HG03342 (cell line): ENCODE results near the gene MBNL1.
"Not testable (repeated sequence)": the region's sequence is repeated elsewhere in the genome, so short reads cannot be mapped to it uniquely, and the experiment has no call there.

ENCODE experiments used
- ATAC-seq: cut with Tn5 transposase; IDR thresholded peaks from one replicate; pipeline ENCODE4 v1.9.1; 2021; ENCODE audit warnings: mild to moderate bottlenecking, moderate library complexity; ENCODE audit not compliant: unreplicated experiment

Gene MBNL1

DNA sequence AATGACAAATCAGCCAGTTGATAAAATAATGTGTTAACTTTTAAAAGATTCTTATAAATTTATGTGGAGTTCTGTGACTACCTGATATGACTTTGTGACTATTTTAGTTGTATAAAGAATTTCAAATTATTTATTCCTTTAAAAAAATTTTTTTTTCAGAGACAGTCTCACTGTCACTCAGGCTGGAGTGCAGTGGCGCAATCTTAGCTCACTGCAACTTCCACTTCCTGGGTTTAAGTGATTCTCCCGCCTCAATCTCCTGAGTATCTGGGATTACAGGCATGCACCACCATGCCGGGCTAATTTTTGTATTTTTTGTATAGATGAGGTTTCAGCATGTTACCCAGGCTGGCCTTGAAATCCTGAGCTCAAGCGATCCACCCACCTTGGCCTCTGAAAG, 48.5 kb downstream of the MBNL1 start:
- ATAC-seq: no peak

DNA sequence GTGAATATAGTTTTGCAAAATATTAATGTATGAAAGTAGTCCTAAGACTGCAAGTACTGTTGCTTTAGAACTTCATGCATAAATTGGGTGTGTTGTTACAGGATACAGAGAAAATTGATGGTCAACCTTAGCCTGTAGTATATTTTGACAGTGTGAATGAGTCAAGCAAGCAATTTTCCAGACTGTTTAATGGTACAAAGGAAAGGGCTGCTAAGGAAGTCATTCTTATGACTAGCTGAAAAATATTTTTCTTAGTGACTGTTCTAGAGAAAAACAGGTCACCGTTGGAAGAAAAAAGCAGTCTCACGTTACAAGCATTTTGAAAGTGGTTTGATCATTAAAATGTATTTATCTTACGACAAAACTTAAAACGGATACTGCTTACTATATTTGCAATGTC, 49.2 kb downstream of the MBNL1 start:
- no peak for ATAC-seq

DNA sequence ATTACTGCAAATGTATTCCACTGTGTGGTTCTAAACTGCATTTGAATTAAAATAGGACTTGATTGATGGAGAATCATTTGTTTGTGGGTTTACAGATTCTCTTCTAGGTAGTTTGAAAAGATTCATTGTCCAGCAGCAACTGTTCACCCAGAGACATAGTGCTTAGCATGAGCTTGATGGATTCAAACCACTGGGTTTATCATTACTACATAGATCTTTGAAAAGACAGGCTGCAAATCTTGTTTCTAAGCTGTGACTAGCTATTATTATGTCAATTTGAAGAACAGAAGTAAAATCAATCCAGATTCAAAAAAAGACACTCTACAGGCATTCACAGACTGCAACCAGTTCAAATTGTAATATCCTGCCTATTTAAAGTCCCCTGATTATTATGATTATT, 49.8 kb downstream of the MBNL1 start:
- ATAC-seq: no peak

DNA sequence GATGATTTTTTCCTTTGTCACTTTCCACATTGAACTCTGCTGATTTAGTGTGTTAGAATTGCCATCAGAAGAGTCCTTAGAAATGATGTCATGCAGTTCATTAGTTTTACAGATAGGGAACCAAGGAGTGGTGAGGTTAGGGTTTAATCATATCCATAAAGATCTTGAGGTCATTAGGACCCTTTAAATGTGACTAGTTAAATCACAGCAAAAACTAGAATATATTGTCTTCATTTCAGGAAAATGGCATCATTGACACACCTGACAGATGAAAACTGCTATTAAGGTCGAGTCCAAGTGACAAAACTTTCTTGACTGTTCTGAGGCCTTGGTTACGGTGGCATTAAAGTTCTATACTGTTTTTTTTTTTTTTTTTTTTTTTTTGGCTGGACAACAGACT, 50.5 kb downstream of the MBNL1 start:
- ATAC-seq: no peak

DNA sequence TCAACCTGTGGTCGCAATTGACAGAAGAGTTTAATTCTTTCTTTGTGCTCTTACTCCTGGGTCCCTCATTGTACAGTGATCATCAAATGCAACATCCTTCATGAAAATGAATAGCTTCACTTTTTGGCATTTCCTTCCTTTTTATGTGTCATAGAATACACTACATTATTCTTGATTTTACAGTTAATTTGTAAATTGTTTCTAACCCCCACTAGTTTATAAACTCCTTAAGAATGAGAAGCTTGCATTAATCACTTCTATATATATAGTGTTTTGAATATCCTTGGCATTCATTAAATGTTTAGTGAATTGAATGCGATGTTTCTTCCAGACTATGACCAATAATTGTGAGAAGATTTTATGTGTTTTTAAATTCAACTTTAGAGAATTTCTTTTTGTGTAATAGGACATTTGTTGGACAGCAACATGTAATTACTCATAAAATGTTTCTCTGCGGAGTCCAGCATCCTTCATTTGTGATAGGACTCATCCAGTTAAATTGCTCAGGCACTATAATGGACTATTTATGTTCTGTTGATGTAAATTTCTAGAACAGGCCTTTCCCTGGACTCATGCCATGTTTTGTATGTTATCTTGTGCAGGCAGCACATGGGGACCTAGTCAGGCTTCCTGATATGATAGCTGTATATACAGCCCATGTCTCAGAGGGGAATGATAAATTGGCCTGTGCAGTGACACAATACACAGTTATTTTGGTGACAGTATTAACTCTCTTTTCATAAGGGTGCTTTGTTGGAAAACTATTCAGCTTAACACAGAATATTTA, 51.3 kb downstream of the MBNL1 start:
- ATAC-seq: no peak

DNA sequence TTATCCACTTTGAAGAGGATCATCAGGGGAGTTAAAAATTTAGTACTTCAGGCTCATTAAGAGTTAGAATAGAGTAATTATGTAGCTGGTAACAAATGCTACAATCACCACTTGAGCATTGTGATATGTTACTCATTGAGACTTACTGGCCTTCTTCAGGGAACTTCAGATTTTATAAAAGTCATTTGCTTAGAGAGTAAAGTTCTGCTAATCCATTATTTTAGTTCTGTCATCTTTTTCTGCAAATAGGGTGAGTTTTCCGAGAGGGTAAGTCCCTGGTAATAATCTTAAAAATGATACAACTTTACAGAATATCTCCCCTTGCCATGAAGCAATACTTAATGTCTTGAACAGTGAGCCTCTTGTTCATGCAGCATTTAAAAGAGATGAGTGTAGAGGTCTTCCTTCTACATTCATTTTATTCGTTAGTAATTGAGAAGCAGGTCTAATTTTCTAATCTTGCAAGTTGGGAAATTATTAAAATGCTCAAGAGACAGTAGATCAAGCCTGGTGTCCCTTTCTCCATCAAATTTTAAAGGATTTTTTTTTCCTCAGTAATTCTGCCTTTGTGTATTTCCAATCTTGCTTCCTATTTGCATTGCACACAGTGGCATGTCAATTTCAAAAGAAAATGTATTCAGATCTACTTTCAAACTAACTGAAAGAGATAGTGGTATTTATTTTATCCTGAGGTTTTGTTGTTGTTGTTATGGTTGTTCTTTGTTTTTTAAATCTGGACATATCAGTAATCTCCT, 52.6 kb downstream of the MBNL1 start:
- ATAC-seq: no peak

DNA sequence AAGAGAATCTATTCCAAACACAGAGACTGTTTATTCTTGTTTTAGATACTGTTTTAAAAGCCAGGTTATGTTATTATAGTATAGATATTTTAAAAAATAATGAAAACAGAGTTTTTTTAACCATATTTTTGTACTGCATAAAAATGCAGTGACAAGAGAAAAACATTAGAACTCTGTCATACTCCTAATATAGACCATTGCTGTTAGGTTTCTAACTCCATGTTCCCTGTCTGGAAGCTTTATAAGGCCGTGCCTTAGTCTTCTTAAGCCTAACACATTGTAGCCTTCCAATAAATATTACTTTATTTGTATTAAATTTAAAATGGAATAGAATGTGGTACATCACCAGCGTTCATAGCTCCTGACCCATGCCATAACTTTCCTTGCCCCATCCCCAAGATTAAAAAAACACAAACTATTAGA, 53.2 kb downstream of the MBNL1 start:
- ATAC-seq: no peak

DNA sequence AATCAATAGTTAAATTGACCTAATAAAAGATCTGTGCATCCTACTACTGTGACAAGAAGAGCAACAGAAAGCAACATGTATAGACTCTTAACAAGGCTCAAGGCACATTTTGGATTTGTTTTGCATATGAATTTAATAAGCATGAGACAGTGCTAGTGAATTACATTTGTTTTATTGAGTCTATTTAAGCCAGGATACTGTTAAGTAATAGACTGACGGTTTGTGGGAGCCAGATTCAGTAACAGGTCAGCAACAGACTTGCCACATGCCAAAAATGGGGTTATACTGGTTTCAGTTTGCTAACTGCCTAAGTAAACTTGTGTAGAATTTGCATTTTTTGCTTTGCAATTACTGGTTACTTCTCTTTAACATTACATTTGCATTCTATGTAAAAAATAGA, 54.0 kb downstream of the MBNL1 start:
- peak; percentile 60 for ATAC-seq

DNA sequence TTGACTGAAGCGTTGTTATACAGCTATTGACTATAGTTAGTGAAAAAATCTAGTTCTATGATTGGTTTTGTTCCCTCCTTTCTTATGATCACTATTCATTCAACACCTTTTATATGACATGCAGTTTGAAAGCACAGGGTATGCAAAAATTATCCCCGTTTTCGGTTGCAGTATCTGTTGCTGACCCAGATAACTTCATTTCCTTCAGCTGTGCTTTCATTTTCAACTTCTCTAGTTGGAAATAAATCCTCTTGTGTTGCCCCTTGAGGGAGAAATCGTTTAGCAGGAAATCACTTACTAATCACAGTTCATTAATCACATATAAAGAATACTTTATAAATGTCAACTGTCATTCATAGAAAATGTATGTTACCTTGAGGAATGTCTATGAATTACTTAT, 55.1 kb downstream of the MBNL1 start:
- ATAC-seq: peak; percentile 84

DNA sequence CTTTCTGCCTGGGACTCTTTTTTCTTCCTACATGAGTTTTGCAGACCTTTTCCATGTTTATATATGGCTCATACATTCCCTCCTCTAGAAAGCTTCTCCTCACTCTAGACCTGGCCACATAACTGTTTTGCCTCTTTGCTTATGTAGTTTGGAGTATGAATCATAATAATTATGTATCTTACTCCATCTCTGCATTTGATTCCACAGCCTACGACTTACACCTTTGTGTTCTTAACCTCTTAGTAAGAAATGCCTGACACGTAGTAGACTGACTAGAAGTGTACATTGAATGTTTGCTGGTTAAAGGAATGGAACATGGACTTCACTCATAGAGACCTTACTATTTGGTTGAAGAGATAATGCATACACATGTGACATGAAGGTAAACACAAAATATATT, 56.4 kb downstream of the MBNL1 start:
- ATAC-seq: no peak

DNA sequence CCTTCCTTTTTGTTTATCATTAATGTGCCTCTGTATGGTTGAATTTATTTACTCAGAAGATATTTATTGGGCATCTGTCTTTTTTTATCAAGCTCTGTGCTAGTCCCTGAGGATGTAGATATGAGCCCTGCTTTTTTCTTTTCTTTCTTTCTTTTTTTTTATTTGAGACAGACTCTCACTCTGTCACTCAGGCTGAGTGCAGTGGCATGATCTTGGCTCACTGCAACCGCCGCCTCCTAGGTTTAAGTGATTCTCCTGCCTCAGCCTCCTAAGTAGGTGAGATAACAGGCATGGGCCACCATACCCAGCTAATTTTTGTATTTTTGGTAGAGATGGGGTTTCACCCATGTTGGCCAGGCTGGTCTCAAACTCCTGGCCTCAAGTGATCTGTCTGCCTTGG, 58.5 kb downstream of the MBNL1 start:
- no peak for ATAC-seq

DNA sequence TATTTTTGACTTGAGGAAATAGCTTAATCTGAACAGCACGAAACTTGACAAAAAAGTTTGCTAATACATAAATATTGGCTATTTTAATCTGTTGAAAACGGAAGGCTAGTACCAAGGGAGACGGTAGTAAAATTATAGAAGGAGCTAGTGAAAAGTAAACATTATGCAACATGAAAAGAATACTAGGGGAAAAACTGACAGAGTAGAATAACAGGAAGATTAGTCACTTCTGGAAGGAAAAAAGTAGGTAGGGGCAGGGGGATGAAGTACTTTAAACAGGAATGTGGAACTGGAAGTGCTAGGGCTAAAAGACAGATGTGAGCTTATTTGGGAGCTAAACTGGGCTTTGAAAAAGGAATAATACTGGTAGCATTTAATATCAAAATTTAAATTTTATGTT, 60.1 kb downstream of the MBNL1 start:
- no peak for ATAC-seq

DNA sequence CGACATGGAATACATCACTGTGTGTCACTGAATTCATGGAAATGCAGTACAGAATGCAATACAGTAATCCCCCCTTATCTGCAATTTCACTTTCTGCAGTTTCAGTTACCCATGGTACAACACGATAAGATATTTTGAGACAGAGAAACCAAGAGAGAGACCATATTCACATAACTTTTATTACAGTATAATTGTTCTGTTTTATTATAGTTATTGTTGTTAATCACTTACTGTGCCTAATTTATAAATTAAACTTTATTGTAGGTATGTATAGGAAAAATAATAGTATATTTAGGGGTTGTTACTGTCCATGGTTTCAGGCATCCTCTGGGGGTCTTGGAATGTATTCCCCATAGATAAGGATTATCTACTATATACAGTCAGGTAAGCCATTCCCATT, 61.8 kb downstream of the MBNL1 start:
- no peak for ATAC-seq

DNA sequence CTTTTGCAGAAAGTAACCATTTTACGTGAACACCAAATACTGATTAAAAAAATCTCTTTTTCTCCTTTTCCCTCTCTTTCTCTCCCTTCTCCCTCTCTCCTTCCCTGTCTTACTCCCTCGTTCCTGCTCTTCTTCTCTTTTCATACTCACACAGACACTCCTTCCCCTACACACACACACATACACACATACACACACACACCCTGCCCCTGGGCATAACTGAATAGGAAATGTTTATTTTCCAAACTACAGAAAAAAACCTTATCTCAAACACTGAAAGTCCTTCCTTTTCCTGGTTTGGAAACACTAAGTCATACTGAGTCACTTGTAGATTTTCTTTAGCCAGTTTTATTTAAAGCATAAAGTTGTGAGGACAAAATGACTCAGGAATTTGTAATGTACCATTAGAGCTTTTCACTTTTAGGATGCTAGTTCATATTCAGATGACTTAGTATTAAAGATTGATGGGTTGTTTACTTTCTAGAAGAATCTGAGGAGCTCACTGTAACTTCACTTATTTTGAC, 62.4 kb downstream of the MBNL1 start:
- ATAC-seq: no peak

DNA sequence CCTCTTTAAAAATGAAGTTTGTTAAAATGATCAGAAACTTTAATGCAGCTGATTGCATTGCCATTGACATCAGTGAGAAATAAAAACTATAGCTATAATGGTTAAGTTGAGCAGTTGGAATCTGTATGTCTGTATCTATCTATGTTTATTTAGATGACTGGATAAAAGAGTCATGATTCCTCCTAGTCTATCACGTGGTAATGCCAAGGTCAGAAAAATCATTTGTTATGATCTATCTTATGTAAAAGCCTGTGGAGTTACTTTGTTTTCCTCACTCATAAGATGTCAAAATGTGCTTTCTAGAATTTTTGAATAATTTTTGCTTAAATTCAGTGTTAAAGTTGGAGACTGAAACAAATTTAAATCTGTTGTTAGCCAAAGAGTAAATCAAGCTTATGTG, 63.3 kb downstream of the MBNL1 start:
- no peak for ATAC-seq

DNA sequence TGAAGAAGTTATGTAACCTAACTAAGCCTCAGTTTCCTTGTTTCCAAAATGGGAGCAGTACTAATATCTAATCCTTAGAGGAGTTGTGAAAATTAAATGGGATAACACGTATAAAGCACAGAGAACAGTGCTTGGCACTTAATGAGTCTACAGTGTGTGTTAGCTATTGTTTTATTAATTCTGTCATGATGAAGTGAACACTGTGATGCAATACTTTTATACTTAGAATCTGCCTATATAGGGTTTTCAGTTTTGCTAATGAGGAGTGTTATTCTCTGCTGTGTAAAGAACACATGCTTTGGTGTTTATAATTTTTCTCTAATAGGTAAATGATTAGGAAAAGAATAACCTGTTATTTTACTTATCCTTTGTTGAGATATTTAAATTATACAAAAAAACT, 65.2 kb downstream of the MBNL1 start:
- ATAC-seq: no peak

DNA sequence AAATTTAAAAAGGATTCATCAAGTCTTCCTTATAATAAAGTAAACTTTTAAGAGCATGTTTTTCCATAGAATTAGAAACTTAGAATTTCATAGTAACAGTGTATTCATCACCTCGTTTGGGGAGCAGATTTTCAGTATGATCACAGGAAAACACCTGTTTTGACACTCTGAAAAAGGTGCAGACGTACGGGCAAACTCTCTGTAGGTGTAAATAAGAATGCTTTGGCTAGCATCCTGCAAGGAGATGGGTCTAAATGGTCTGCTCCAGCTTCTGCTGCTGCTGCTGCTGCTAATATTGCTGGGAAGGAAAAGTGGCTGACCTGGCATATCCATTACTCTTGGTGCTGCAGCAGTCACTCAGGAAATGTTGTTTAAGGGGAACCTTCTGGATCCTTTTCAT, 66.0 kb downstream of the MBNL1 start:
- no peak for ATAC-seq

DNA sequence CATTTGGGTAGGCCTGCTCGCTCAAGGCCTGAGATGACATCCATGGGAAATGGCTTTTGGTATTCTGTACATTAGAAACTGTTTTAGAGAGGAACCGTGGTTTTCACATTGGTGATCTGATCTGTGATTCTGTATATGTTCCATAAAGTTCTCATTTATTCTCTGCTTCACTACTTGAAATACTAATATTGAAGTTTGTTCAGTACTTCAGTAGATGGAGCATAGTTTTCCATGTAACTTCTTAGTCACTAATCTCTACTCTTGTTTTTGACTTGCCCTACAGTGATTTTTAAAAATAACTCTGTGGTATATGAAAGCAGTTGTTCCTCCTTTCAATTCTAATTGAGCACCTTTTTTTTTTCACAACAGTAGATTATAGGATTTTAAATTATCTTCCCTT, 66.5 kb downstream of the MBNL1 start:
- ATAC-seq: no peak

DNA sequence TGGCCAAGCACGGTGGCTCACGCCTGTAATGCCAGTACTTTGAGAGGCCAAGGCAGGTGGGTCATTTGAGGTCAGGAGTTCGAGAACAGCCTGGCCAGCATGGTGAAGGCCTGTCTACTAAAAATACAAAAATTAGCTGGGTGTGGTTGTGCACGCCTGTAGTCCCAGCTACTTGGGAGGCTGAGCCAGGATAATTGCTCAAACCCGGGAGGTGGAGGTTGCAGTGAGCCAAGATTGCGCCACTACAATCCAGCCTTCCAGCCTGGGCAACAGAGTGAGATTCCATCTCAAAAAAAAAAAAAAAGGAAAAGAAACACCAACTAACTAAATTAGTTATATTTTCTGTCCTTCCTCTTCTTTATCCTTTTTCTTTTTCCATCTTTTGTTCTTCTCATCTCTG, 68.6 kb downstream of the MBNL1 start:
- not testable (repeated sequence) for ATAC-seq

DNA sequence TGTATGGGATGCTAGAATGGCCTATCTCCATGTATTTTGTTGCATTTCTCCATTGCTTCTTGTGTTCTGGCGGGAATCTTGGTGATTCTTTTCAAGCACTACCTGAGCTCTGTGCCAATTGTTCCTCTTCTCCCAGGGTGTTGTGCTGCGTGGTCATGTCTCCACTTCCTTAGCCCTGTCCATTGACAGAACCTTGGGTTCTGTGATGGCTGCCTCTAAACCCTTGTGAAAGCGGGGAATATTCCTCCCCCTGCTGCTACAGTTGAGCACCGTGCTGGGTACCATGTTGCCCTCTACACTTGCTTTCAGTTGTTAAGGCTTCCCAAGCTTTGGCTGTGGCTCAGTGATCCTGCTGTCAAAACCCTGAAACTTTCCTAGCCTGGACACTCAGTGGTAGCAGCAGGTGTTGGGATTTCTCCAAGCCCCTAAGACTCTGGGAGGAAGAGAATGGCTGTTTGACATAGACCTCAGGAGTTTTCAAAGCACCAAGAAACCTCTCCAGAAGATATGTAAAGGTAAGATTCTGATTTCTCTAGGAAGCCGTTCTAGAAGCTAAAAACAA, 69.5 kb downstream of the MBNL1 start:
- ATAC-seq: no peak

DNA sequence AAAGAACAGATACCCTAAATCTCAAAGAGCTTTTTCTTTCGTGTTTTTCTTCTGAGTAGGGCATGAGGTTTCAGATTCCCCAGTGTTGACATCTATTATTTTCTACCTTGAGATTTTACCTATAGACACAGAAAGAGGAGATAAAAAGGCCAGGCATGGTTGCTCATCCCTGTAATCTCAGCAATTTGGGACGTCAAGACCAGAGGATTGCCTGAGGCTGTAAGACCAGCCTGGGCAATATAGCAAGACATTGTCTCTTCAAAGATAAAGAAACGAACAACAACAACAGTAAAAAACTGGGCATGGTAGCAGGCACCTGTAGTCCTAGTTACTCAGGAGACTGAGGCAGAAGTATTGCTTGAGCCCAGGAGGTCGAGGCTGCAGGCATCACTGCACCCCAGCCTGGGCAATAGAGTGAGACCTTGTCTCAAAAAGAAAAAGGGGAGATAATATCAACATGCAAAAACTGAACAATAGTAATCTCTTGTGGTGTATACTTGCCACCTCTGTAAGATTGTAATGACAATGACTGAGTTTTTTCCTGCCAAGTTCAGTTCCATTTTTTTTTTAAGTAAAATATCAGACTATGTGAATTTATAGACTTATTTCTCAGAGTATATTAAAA, 71.3 kb downstream of the MBNL1 start:
- ATAC-seq: no peak

DNA sequence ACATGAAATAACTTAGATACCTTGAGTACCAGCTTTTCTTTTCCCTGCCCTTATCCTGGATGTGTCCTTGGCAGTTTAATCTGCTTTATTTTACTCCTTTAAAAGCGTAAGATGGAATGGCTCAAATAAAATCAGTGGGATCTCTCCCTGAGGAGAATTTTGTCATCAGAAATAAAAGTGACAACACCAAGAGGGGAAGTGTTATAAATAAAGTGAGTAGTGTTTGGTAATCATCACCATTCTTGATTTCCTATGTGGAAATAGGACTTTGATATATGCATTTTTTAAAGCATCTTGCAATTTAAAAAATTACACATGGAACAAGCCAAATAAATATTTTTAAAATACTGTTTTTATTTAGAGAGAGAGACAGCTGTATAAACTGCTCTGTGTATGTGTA, 76.5 kb downstream of the MBNL1 start:
- no peak for ATAC-seq
